HCT116 (cell line): ENCODE data around the gene PDZD4. TPM values are rescaled to one million over a fixed set of nuclear protein-coding genes. Genes with fewer than 3 reads are reported as not detected.
A peak's percentile ranks its signal among the peaks of the same experiment; 100 is the strongest.

Experiments used
- ATAC-seq: fragments of 200-7000 bp; cut with Tn5 transposase; 2 replicates; pipeline ENCODE4 v1.9.1; 2020; ENCODE audit warnings: mild to moderate bottlenecking, moderate library complexity
- BruUV-seq: library from RNA; stranded (reverse); fragments of 400-500 nt; replicated peaks from 2 replicates; lab custom pipeline; 2021; lab: Mats Ljungman, UMichigan
- CTCF ChIA-PET: fragments of 300-600 bp; sonication (Branson Sonifier 250); formaldehyde crosslinking; loops from one replicate; lab custom pipeline; 2021; ENCODE audit warnings: antibody characterized with exemption; lab: Charles Lee
- POLR2A ChIA-PET: fragments of 300-600, 350-600 bp; sonication (Branson Sonifier 250); formaldehyde crosslinking; loops from one replicate; lab custom pipeline; 2021; ENCODE audit warnings: antibody characterized with exemption; lab: Charles Lee
- RAD21 ChIA-PET, 2 experiments: fragments of 300-600 bp; sonication (Branson Sonifier 250); formaldehyde crosslinking; loops; one replicate each; lab custom pipeline; 2023; ENCODE audit warnings: low total read pairs in 2 of 2; ENCODE audit not compliant: uncharacterized antibody in 2 of 2, unreplicated experiment in 2 of 2, low non-redundant PET in 1 of 2; lab: Charles Lee
- DNase-seq: peaks from one replicate; pipeline ENCODE4 v3.0.0-alpha.2; 2010; ENCODE audit warnings: low read depth, low spot score
- H2AFZ ChIP-seq: fragments of 200-600 bp; shearing (Covaris generic), sonication (generic); 2 replicates; pipeline ENCODE4 v1.6.1; 2017; ENCODE audit warnings: low read depth, mixed run types, mixed read lengths, antibody characterized with exemption, low read length; ENCODE audit not compliant: poor library complexity, severe bottlenecking
- H3K27ac ChIP-seq: 2 replicates; pipeline ENCODE4 v1.5.1; 2012; ENCODE audit warnings: low read depth, low read length
- H3K27me3 ChIP-seq: fragments of 200-600 bp; sonication (generic); 2 replicates; pipeline ENCODE4 v1.6.1; 2016; ENCODE audit warnings: mixed run types, low read length, mixed read lengths; ENCODE audit not compliant: insufficient read depth
- H3K36me3 ChIP-seq, 2 experiments: fragments of 200-500 bp in 1 of 2; fragments of 200-600 bp in 1 of 2; sonication (Bioruptor generic) in 1 of 2; sonication (generic) in 1 of 2; 2 replicates each; pipeline versions ENCODE4 v1.5.1 to v1.6.1; 2014 to 2016; ENCODE audit warnings: low read length in 2 of 2, inconsistent platforms in 1 of 2, mixed read lengths in 1 of 2, mixed run types in 1 of 2; ENCODE audit not compliant: insufficient read depth in 2 of 2, control insufficient read depth in 1 of 2
- H3K4me1 ChIP-seq, 2 experiments: fragments of 200-600 bp in 1 of 2; sonication (generic) in 1 of 2; 2 replicates each; pipeline versions ENCODE4 v1.5.1 to v1.6.1; 2012 to 2017; ENCODE audit warnings: low read length in 2 of 2, inconsistent platforms in 1 of 2, mild to moderate bottlenecking in 1 of 2, mixed read lengths in 1 of 2, mixed run types in 1 of 2, moderate library complexity in 1 of 2; ENCODE audit not compliant: insufficient read depth in 2 of 2, control insufficient read depth in 1 of 2
- H3K4me2 ChIP-seq: fragments of 200-600 bp; sonication (generic); 2 replicates; pipeline ENCODE4 v1.6.1; 2017; ENCODE audit warnings: mixed run types, low read length, mixed read lengths
- H3K4me3 ChIP-seq, 2 experiments: fragments of 200-600 bp in 1 of 2; sonication (generic) in 1 of 2; replicated peaks in 1 of 2; 2 replicates each; pipeline ENCODE4 v1.5.1; 2011 to 2016; ENCODE audit warnings: low read length in 2 of 2, control low read depth in 1 of 2, low read depth in 1 of 2, mild to moderate bottlenecking in 1 of 2, mixed read lengths in 1 of 2, mixed run types in 1 of 2
- H3K79me2 ChIP-seq: fragments of 200-600 bp; sonication (generic); 2 replicates; pipeline ENCODE4 v1.6.1; 2017; ENCODE audit warnings: mild to moderate bottlenecking, mixed run types, low read length, moderate library complexity, mixed read lengths; ENCODE audit not compliant: insufficient read depth
- H3K9ac ChIP-seq: fragments of 200-600 bp; sonication (generic); 2 replicates; pipeline ENCODE4 v1.6.1; 2016; ENCODE audit warnings: low read length, mixed read lengths
- H3K9me2 ChIP-seq: fragments of 200-600 bp; sonication (generic), shearing (Covaris generic); 2 replicates; pipeline ENCODE4 v1.6.1; 2017; ENCODE audit warnings: mixed run types, mild to moderate bottlenecking, moderate library complexity; ENCODE audit not compliant: insufficient read depth
- H3K9me3 ChIP-seq, 2 experiments: fragments of 200-500 bp in 1 of 2; fragments of 200-600 bp in 1 of 2; sonication (Bioruptor generic) in 1 of 2; sonication (generic) in 1 of 2; 2 replicates each; pipeline ENCODE4 v1.6.1; 2014 to 2017; ENCODE audit warnings: low read length in 2 of 2, mixed read lengths in 2 of 2, inconsistent platforms in 1 of 2, low read depth in 1 of 2, mild to moderate bottlenecking in 1 of 2, mixed run types in 1 of 2, moderate library complexity in 1 of 2; ENCODE audit not compliant: control insufficient read depth in 1 of 2, insufficient read depth in 1 of 2
- H4K20me1 ChIP-seq: fragments of 200-600 bp; sonication (generic), shearing (Covaris generic); 2 replicates; pipeline ENCODE4 v1.6.1; 2017; ENCODE audit warnings: mixed run types, mild to moderate bottlenecking, moderate library complexity; ENCODE audit not compliant: insufficient read depth
- CEBPB ChIP-seq: IDR thresholded peaks from 2 replicates; pipeline ENCODE4 v1.6.1; 2012; ENCODE audit warnings: low read depth
- EZH2 ChIP-seq: fragments of 200-600 bp; sonication (generic); IDR thresholded peaks from 2 replicates; pipeline ENCODE4 v1.6.1; 2017; ENCODE audit warnings: antibody characterized with exemption, mixed run types
- EZH2phosphoT487 ChIP-seq: fragments of 200-600 bp; IDR thresholded peaks from 2 replicates; pipeline ENCODE4 v1.6.1; 2018; ENCODE audit warnings: antibody characterized with exemption, borderline replicate concordance
- FOSL1 ChIP-seq: IDR thresholded peaks from 2 replicates; pipeline ENCODE4 v1.6.1; 2012; ENCODE audit warnings: low read depth
- JUND ChIP-seq: IDR thresholded peaks from 2 replicates; pipeline ENCODE4 v1.6.1; 2012
- SP1 ChIP-seq: IDR thresholded peaks from 2 replicates; pipeline ENCODE4 v1.6.1; 2012; ENCODE audit warnings: low read depth
- SRF ChIP-seq: IDR thresholded peaks from 2 replicates; pipeline ENCODE4 v1.6.1; 2012; ENCODE audit warnings: low read depth
- TCF7L2 ChIP-seq: IDR thresholded peaks from 2 replicates; pipeline ENCODE4 v1.7.0; 2011; ENCODE audit warnings: borderline replicate concordance, inconsistent platforms; ENCODE audit not compliant: insufficient read depth, insufficient read length; ENCODE audit errors: extremely low read depth
- YY1 ChIP-seq: IDR thresholded peaks from 2 replicates; pipeline ENCODE4 v1.6.1; 2011; ENCODE audit warnings: low read length, low read depth, moderate library complexity, mild to moderate bottlenecking; ENCODE audit not compliant: insufficient replicate concordance; ENCODE audit errors: extremely low read depth
- ZFX ChIP-seq: fragments of 450-650 bp; IDR thresholded peaks from 2 replicates; pipeline ENCODE4 v1.6.1; 2017
- ZNF274 ChIP-seq: fragments of 200-500 bp; sonication (Bioruptor generic); IDR thresholded peaks from 2 replicates; pipeline ENCODE4 v1.6.1; 2014; ENCODE audit warnings: mild to moderate bottlenecking, low read depth, low read length, inconsistent platforms
- intact Hi-C: fragments of 100-400 bp; cut with micrococcal nuclease; formaldehyde crosslinking; loops from 2 replicates; pipeline ENCODE4 v1.10.0; 2022
- total RNA-seq: library from RNA; stranded (reverse); gene quantifications from one replicate; pipeline ENCODE4 v1.2.1, GENCODE V29; 2021; ENCODE audit not compliant: unreplicated experiment
- TF ChIP-seq, protein P1 (sequence below): IDR thresholded peaks from 2 replicates; pipeline ENCODE4 v1.6.1; 2011; ENCODE audit warnings: mild to moderate bottlenecking, low read length, moderate library complexity; ENCODE audit not compliant: insufficient replicate concordance; ENCODE audit errors: extremely low read depth
- TF ChIP-seq, protein P2 (sequence below): IDR thresholded peaks from 2 replicates; pipeline ENCODE4 v1.6.1; 2012

PDZD4 gene
- total RNA-seq, 1 experiment from 2014 or later, result 0.30 TPM

DNA sequence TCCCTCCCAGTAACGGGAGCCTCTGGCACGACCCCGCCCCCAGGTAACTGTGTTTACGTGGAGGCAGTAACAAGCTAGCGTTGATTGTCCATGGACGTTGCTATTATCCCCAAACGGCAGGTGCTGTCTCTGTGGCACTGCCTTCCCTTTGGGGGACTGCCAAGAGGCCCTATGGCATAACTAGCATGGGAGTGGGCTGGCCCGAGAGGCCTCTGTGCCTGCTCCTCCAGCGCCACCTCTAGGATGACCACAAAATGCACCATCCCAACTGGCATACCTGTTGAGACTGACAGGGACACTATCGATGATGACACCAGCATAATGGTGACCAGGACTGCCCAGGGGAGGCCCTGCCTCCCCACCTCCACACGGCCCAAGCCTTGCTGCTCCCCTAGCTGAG, 48.0 kb downstream of the PDZD4 start (continued):
- TF ChIP-seq, protein P1, sequence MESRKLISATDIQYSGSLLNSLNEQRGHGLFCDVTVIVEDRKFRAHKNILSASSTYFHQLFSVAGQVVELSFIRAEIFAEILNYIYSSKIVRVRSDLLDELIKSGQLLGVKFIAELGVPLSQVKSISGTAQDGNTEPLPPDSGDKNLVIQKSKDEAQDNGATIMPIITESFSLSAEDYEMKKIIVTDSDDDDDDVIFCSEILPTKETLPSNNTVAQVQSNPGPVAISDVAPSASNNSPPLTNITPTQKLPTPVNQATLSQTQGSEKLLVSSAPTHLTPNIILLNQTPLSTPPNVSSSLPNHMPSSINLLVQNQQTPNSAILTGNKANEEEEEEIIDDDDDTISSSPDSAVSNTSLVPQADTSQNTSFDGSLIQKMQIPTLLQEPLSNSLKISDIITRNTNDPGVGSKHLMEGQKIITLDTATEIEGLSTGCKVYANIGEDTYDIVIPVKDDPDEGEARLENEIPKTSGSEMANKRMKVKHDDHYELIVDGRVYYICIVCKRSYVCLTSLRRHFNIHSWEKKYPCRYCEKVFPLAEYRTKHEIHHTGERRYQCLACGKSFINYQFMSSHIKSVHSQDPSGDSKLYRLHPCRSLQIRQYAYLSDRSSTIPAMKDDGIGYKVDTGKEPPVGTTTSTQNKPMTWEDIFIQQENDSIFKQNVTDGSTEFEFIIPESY, result no peak
- TF ChIP-seq EZH2phosphoT487 (no peak), EZH2 (no peak), TCF7L2 (no peak), FOSL1 (no peak), ZNF274 (no peak), CEBPB (no peak), JUND (no peak), SRF (no peak), SP1 (no peak)
- TF ChIP-seq, protein P2, sequence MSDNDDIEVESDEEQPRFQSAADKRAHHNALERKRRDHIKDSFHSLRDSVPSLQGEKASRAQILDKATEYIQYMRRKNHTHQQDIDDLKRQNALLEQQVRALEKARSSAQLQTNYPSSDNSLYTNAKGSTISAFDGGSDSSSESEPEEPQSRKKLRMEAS, result no peak
- TF ChIP-seq, all 23 proteins: peak for 0

DNA sequence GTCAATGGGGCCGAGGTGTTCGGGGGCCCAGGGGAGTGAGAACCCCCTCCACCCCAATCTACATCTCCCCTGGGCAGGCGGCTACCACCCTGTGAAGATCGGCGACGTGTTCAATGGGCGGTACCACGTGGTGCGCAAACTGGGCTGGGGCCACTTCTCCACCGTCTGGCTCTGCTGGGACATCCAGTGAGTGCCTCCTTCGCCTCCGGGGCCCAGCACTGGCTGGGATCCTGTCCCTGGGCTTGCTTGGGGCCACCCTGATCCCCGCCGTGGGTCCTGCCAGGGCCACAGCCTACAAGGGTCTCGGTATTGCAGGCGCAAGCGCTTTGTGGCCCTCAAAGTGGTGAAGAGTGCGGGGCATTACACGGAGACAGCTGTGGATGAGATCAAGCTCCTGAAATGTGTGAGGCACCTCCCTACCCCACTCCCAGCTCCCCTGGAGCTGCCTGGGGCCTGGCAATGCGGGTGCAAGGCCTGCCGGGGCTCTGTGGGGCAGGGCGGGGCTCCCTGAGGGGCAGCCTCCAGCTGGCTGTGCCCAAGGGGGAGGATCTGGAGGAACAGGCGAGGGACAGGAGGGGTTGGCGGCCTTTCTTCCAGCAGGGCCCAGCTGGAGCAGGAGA, 48.8 kb downstream of the PDZD4 start:
- H3K4me3 ChIP-seq, result no peak overlapping the region
- no peaks in the 10 kb centered on the region for H3K79me2 ChIP-seq
- H2AFZ ChIP-seq, result no peak overlapping the region
- ChIA-PET POLR2A (no interaction called here), CTCF (no interaction called here), RAD21 (no interaction called here)
- H3K36me3 ChIP-seq, result no peaks in the 10 kb centered on the region
- intact Hi-C loops, result no loop called here
- H3K9me3 ChIP-seq, result no peaks in the 10 kb centered on the region
- no peaks in the 10 kb centered on the region for H3K9me2 ChIP-seq
- no peak overlapping the region for H3K27ac ChIP-seq
- H4K20me1 ChIP-seq, result no peaks in the 10 kb centered on the region
- 0 out of 2 replicates have a peak, but pooled peaks have one; percentile 3 for TF ChIP-seq ZFX
- TF ChIP-seq YY1, result no peak
- BruUV-seq, result no TSS peak
- 0 out of 2 replicates have a peak, but pooled peaks have one; percentile 9 for ATAC-seq
- H3K27me3 ChIP-seq, result no peaks in the 10 kb centered on the region
- H3K4me2 ChIP-seq, result no peak overlapping the region
- no peak overlapping the region for H3K9ac ChIP-seq
- DNase-seq, result no peak
- H3K4me1 ChIP-seq, result peaks cover 0 to 6% of the 10 kb centered on the region in 2 experiments; a peak in 1 of 4 replicates
